Stimulated activated CD4-positive, alpha-beta T cell treated with anti-CD3 and anti-CD28 coated beads, Interleukin-2, amount 100 ng/mL, for 24 hours (primary cell): ENCODE data around the gene NAT9.

ENCODE experiments used
- DNase-seq, 2 donors: peaks; one replicate each; pipeline ENCODE4 v3.0.0-alpha.2; 2020

NAT9 gene

DNA sequence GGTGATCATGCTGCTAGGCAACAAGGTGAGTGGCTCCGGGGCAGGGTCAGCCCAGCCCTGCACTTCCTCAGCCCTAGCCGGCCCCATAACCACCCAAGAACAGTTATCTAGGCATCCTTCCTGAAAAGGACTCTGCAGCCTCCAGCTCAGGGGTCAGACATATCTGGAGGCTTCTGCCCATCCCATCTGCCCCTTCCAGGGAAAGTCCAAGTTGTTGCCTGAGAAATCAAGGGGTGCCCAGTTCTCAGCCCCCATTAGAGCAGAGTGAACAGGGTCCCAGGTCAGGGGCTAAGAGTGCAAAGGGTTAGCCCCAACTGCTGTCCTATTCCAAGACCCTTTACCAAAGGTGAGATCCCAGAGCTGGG lies 31.8 kb downstream of the NAT9 start:
- DNase-seq: no peak

DNA sequence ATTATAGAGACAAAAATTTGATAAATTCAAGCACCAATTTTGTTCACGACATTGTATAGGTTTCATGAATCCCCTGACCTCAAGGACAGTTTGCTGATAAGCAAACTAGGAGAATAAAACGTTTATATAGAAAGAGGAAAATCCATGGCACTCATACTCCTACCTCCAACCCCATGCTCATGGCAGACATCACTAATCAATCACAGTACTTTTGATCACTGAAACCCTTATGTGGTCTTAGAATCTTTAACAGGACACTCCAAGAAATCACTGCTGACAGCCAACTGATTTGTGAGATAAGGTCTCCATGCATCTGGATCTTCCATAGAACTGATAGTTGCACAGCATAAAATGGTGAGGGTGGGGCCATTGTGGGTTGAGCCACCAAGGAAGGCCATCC lies 32.4 kb downstream of the NAT9 start:
- no peak for DNase-seq

DNA sequence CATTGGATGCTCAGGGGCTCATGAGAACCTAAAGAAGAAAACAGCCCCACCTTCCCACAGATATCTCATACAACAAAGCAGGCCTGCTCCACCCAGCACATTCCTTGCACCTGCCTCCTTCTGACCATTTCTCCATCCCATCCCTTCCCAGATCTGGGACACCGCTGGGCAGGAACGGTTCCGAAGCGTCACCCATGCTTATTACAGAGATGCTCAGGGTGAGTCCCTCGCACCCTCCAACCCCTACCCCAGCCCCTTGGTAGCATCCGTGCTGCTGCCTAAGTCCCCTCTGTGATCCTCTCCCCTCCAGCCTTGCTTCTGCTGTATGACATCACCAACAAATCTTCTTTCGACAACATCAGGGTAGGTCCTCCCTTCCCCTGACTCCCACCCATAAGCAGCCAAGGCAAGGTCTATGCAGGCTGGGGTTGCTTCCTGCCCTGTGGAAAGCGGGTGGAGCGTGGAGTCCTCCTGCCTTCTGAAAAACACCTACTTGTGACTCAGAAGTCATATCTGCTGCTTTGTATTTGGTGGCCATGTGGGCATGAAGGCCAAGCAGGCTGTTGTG lies 33.1 kb downstream of the NAT9 start:
- no peak for DNase-seq

DNA sequence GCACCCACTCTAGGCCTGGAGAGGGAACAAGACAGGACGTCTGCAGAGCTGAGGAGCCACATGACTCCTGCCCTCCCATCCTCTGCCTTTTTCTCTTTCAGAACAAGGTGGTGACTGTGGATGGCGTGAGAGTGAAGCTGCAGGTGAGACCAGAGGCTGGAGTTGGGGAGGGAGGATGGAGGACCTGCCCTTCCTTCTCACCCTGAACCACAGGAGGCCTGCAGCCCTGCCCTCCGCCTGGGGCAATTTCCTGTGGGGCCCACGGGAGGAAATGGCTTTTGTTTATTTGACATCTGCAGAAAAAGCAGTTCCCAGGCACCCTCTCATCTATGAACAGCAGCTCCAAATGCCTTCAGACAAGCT lies 34.0 kb downstream of the NAT9 start:
- DNase-seq: peak; percentile 47 to 54

DNA sequence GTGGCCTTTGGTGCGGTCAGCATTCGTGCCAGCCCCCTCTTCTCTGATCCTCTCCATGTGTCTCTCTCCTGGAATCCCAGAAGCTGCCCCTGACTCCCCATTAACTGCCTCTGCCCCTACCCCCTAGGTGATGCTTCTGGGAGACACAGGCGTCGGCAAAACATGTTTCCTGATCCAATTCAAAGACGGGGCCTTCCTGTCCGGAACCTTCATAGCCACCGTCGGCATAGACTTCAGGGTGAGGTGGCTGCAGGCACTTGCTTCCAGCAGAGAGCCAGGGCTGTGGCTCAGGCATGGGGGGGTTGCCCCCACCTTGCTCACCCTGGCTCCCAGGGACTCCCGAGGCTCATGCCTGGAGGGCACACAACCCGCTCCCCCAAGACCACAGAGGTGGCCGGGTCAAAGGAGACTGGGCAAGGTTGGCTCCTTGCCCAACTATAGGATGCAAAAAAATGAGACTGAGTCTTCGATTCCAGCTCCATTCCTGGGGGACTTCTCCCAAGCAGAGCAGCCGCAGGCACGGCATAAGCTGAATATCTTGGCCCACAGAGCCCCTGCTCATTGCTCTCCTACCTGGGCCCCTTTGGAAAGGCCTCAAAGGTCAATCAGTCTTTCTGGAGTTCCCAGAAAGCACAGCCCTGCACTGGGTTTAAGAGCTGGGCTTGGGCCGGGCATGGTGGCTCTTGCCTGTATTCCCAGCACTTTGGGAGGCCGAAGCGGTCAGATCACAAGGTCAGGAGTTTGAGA lies 35.3 kb downstream of the NAT9 start:
- DNase-seq: no peak

DNA sequence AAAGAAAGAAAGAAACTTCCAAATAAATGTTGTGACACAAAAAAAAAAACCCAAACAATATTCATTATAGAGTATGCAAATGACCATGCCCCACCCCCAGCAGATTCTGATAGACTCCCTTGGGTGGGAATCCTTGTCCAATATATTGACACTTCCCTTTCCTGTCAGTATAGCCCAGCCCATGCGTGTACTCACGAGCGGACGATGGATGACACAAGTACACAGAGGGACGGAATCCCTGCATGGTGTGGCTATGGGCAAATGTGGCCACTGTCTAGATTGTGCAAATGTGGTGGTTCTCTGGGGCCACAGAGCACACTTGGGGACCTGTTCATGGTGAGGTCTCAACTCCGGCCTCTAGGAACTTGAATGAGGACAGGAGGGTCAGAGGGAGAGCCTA lies 36.0 kb downstream of the NAT9 start:
- no peak for DNase-seq

DNA sequence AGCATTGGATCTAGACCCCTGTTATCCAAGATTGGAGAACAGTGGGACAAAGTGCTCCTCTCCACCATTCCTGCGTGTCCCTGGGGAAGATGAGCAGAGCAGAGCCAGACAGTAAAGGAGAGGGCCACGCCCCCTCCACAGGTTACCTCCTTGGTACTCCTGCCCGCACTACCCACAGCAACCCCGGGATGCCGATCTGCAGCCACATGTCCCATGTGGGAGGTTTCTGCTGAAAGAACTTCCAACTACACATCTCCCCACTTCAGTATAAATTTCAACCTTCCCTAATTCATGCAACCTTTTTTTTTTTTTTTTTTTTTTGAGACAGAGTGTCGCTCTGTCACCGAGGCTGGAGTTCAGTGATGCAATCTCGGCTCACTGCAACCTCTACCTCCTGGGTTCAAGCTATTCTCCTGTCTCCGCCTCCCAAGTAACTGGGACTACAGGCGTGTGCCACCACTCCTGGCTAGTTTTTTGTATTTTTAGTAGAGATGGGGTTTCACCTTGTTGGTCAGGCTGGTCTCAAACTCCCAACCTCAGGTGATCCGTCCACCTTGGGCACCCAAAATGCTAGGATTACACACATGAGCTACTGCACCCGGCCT lies 36.8 kb downstream of the NAT9 start:
- DNase-seq: no peak

DNA sequence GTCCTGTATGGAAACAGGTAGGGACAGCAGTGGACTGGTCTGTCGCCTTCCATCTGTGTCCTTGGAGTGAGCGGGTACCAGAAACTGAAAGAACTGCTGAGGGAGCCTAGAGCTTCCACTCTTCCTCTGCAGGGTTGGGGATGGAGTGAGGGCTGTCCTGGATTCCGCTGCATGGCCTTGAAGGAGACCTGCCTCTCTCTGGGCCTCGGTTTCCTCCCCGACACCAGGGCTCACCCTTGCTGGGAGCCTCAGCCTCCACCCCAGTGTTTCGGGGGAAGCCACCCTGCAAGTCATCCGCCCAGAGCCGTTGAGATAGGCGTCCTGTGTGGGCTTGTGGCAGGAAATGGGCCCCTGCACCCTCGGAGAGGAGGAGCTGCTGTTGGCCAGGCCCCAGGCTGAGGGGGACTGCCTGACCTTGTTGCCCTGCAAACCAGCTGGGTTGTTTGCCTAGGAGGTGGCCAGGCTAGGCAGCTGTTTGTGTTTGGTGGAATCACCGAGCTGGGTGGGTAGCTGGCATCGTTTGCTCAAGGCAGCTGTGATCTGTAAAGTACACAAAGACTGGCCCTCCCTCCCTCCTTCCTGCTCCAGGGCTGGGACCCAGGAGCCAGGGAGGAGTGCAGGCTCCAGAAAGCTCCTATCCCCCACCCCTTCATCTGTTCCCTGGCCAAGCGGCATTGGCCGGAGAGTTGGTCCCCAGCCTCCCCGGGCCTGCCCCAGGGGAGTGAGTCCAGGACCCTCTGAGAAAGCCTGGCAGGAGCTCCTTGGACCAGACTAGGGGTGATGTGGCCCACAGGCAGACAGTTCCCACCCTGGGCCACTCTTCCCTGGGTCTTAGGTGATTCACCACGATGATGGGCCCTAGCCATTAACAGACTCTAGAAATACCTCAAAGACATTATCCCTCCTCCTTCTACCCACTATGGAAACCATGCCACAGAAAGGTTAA lies 37.8 kb downstream of the NAT9 start:
- DNase-seq: peak; percentile 69 to 77

DNA sequence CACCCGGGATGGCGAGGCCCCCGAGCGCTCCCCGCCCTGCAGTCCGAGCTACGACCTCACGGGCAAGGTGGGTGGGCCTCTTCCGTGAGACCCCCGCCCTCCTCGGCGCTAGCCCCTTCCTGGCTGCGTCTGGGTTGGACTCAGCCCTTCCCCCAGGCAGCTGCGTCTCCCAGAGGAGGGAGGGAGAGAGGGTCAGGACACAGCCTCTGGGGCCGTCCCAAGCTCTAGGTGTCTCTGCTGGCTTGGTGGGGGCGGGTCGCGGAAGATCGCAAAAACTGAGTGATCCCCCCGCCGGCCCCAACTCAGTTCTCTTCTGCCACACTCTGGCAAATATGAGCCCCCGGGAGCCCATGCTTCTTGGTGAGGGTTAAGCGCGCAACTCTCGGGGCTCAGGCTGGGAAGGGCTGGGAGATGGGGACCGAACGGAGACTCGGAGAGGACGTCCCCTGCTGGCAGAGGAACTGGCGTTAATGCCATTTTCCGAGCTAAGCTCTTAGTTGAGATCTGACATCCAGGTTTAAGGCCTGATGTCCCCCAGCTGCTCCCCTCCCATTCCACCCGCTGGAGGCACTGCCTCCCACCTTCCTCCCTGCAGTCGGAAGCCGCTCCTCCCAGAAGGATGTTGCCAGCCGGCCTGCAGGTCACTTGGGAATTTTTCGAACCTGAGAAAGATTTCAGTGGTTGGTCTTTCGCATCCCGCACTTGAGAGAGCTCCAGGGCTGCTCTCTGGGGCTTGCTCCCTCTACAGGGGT lies 38.7 kb downstream of the NAT9 start:
- peak in 1 of 2 donors; percentile 47 for DNase-seq

DNA sequence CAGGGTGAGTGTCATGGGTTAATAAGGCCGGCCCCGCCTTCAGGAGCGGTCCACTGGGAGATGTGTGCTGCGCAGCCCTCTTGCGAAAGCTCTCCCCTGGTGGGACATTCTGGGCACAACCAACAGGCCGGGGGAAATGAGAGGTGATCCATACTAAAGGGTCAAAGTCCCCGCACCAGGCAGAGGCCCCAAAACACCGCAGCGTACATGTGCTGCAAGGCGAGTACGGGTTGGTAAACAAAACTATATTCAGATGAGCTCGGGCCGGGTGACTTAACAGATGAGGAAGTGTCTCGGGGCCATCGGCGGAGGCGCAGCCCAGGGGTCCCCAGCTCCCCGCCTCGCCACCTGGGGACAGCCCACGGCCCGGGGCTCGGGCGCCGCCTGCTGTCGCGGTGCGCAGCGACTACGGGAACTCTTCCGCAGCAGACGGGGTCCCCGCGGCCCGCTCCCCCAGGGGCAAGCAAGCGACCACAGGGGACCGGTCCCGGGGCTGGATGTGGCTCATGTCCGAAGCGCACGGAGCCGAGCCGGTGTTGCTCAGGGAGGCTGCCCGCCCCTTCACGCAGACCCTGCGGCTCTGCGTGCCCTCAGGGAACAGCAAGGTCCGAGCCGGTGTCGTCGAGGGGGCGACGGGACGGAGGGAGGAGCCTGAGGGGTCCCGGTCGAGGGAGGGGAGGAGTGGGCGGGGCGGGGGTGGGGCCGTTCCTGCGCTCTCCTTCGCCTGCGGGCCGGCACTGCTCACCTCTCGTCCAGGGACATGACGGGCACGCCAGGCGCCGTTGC lies 39.4 kb downstream of the NAT9 start, which contains the start of gene RAB37:
RAB37 (plus strand) TSS at position 744 of the 786 bp plus-strand sequence; CDS start at position 761, 17 bp downstream.
- peak in 1 of 2 donors; percentile 46 for DNase-seq

DNA sequence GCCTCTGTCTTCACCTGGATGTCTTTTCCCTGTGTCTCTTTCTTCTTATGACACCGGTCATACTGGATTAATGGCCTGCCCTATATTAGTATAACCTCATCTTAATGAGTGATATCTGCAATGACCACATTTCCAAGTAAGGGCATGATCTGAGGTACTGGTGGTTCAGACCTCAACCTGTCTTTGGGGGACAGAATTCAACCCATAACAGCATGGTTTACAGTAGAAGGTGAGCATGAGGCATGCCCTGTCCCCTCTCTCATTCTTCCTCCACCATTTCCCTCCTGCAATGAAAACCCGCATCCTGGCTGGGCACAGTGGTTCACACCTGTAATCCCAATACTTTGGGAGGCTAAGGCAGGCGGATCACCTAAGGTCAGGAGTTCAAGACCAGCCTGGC lies 41.9 kb downstream of the NAT9 start:
- no peak for DNase-seq

DNA sequence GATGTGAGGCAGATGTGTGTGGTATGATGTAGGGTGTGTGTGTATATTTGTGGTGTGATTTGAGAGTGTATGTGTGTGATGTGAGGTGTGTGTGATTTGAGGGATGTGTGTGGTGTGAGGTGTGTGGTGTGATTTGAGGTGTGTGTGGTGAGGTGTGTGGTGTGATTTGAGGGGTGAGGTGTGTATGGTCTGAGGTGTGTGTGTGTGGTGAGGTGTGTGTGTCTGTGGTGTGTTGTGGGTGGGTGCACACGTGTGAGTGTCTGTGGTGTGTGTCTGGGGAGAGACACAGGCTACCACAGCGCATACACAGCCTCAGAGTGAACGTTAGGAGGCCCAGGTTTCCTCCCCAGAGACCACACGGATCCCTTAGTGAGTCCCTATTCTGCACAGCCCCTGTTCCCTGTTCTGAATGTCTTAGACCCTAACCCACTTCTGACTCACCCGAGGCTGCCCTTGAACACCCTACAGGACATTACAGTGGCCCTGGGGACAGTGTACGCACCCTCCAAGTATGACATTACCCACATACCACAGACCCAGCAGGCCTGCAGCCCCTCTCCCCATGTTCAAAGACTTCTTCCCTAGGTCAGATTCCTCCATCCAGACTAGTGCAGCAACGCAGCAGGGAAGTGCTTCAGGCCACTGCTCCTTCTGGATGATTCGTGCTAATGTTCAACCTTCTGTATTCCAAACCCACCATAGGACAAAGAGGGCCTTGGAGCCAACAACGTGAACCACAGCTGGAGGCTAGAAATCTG lies 42.6 kb downstream of the NAT9 start:
- no peak for DNase-seq

DNA sequence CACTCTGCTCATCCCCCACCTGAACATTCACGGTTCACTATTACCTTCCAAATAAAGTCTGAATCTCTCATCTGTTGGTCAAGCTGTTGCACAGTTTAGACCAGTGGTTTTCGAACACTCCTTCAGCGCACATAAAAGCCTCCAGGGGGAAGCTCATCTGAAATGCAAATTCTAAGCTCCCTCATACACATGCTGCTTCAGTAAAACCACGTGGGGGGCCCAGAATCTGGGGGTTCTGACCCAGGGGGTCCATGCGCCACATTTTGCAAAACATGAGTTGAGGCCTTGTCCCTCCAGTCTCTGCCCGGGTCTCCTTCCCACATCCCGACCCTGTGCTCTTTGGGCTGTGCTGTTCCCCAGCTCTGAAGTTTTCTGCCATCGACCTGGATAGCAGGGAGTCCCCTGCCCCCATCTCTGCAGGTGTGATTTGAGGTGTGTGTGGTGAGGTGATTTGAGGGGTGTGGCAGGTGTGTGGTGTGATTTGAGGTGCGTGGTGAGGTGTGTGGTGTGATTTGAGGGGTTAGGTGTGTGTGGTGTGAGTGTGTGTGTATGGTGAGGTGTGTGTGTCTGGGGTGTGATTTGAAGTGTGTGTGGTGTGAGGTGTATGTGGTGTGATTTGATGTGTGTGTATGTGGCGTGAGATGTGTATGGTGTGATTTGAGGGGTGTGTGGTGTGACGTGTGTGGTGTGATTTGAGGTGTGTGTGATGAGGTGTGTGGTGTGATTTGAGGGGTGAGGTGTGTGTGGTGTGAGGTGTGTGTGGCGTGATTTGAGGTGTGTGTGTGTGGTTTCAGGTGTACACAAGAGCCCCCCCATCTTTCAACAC lies 43.9 kb downstream of the NAT9 start:
- DNase-seq: no peak

DNA sequence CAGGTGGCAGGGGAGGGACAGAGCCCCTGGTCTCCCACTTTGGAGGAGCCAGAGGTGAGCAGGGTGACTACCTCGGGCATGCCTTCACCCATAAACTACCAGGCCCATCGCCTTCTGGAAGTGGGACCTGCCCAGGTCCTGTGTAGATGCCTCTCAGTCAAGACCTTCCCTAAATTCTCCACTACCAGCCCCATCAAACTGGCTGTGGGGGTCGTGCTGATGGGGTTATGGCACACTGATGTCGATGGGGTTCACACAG lies 44.9 kb downstream of the NAT9 start:
- no peak for DNase-seq

DNA sequence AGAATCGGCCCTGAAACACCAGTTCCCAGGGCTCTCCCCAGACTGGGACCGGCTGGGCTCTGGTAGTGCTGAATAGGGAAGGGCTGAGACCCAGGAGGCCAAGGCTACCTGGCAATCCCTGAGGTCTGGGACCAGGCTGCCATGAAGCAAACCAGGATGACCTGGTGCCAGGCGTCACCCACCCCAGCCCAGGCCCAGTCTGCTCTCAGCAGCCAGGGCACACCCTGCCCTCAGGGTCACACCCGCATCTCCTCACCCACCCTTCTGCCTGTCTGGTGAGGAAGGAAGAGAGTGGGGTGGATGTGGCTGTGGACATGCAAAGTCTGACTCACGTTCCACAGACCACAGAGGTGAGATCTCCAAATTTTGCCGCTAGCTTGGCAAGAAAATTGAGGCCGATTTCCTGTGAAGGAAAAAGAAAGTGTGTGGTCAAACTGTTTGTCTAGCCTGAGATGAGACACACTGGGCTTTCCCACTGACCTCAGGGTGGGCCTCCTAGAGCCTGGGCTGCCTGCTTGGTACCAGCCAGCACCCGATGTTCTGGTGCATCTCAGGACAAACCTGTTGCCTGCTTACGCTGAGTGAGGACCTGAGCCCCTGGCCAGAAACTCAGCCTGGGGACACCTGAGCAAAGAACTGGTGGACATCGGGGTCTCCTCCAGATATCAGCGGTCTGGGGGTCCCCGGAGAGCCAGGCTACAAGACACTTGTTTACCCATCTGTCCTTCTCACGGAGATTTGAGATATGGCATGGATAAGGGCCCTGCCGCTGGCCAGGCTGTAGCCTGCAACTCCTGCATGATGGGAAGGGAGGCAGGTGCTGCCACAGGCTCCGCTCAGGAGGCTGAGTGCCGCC lies 45.4 kb downstream of the NAT9 start:
- no peak for DNase-seq

DNA sequence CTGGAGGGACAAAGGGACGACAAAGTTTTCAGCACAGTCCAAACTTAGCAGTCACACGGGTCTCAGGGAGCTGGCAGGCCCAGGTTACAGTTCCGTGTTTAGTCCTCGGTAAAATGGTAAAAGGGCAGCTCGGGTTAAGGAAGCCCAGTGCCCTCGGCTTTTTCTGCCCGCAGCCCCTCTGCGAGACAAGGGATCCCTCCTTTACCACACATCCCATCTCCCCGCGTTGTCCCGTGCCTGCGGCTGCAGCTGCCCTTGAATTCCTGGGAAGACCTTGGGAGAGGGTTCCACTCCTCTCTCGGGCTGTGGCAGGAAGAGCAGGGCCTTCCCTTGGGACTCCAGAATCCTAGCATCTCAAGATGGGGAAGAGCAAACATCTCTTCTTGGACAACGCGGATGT lies 46.3 kb downstream of the NAT9 start:
- no peak for DNase-seq

DNA sequence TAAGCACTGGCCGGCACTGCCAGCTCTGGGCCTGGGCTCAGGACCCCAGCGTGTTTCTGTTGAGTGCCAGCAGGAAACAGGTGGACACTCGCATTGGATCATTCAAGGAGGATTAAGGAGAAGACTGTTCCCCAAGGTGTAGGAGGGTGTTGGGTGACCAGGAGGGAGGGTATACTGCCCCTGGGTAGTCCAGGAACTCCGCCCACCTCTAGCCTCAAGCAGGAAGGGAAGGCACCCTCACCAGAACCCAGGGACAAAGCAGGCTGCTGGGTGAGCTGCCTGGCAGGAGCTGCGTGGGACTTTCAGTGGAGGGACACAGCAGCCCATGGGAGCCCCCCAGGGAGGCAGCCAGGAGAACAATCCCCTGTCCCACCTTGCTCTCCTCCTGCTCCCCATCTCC lies 46.8 kb downstream of the NAT9 start:
- no peak for DNase-seq

DNA sequence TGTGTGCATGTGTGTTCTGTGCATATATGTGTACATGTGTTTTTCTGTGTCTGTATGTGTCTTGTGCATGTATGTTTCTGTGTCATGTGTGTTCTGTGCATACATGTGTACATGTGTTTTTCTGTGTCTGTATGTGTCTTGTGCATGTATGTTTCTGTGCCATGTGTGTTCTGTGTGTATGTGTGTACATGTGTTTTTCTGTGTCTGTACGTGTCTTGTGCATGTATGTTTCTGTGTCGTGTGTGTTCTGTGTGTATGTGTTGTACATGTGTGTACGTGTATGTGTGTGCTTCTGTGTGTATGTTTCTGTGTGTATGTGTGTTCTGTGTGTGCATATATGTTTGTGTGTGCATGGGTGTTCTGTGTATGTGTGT lies 47.5 kb downstream of the NAT9 start:
- DNase-seq: no peak

DNA sequence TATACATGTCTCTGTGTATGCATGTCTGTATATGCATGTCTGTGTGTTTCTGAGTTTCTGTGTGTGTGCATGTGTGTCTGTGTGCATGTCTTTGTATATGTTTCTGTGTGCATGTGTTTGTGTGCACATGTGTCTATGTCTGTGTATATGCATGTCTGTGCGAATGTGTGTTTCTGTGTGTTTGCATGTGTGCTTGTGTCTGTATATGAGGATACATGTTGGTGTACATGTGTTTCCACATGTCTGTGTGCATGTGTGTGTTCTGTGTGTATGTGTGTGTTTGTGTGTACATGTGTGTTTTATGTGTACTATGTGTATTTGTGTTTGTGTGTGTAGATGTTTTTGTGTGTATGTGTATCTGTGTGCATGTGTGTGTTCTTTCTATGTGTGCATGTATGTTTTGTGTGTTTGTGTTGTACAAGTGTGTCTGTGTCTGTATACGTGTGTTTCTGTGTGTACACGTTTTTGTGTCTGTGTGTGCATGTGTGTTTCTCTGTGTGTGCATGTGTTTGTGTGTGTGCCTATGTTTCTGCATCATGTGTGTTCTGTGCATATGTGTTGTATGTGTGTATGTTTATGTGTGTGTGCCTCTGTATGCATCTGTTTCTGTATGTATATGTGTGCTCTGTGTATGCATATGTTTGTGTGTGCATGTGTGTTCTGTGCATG lies 48.0 kb downstream of the NAT9 start:
- no peak for DNase-seq
